22Rv1 (cell line): ENCODE measurements around the gene CDIPT.

ENCODE experiments used
- ZFX ChIP-seq: fragments of 450-650 bp; IDR thresholded peaks from 2 replicates; pipeline ENCODE4 v1.6.1; 2017; ENCODE audit warnings: antibody characterized with exemption, borderline replicate concordance
- TF ChIP-seq, protein P1 (sequence below): fragments of 450-650 bp; IDR thresholded peaks from 2 replicates; pipeline ENCODE4 v1.5.1; 2017; ENCODE audit warnings: mild to moderate bottlenecking

DNA sequence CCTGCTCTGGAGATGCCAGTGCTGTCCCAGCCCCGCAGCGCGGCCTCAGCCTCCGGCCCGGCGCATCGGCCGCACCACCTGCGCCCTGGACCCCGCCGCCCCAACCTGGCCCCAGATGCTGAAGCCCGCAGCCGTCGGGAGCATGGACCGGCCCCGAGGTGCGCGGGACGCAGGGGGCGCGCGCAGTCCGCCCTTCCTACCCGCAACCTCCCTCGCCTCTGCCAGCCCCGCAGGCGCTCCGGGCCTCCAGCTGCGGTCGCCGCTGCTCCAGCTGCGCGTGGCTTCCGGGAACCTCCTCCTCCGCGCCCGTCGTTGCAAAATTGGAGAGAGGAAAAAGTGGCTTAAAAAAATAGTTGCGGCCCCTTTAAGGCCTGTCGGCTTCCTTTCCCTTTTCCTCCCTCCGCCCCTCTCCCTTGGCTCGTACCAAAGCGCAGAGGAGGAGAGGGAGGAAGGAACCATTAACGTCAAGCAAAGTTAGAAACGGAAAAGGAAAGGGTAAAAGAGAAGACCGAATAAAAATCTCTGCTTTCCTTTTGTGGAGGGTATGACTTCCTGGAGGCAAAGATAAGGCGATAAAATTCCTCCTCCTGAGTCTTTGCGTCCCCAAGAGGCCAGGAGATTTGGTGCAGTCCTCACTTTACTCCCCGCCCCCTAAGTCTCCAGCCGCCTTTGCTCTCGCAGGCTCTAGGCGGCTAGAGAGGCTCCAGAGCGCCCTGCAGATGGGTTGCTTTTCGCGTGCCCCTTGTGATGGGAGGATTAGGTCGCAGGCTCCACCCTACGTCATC lies at the start of gene CDIPT:
- TF ChIP-seq, protein P1, sequence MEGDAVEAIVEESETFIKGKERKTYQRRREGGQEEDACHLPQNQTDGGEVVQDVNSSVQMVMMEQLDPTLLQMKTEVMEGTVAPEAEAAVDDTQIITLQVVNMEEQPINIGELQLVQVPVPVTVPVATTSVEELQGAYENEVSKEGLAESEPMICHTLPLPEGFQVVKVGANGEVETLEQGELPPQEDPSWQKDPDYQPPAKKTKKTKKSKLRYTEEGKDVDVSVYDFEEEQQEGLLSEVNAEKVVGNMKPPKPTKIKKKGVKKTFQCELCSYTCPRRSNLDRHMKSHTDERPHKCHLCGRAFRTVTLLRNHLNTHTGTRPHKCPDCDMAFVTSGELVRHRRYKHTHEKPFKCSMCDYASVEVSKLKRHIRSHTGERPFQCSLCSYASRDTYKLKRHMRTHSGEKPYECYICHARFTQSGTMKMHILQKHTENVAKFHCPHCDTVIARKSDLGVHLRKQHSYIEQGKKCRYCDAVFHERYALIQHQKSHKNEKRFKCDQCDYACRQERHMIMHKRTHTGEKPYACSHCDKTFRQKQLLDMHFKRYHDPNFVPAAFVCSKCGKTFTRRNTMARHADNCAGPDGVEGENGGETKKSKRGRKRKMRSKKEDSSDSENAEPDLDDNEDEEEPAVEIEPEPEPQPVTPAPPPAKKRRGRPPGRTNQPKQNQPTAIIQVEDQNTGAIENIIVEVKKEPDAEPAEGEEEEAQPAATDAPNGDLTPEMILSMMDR, result peak; percentile 88
- no peak for TF ChIP-seq ZFX
